Liver (tissue), 3 donors: Measurements from ENCODE around the gene CLCN4.

ENCODE experiments used
- CTCF ChIP-seq: fragments of 150-350 bp; IDR thresholded peaks from 2 replicates; pipeline ENCODE4 v1.5.1; 2017; ENCODE audit warnings: improper control_type of control experiment, low read depth, low read length; ENCODE audit not compliant: missing input control
- EGR1 ChIP-seq, 2 donors: IDR thresholded peaks; 2 replicates each; pipeline ENCODE4 v1.6.1; 2016 to 2018; ENCODE audit warnings: antibody characterized with exemption in 2 of 2, low read depth in 2 of 2
- MAX ChIP-seq: IDR thresholded peaks from 2 replicates; pipeline ENCODE4 v1.6.1; 2016; ENCODE audit warnings: antibody characterized with exemption
- RAD21 ChIP-seq, 2 donors: IDR thresholded peaks; 2 replicates each; pipeline ENCODE4 v1.6.1; 2016; ENCODE audit warnings: antibody characterized with exemption in 2 of 2, mild to moderate bottlenecking in 2 of 2
- REST ChIP-seq: IDR thresholded peaks from 2 replicates; pipeline ENCODE4 v1.6.1; 2016; ENCODE audit warnings: antibody characterized with exemption, mild to moderate bottlenecking
- RXRA ChIP-seq, 2 donors: IDR thresholded peaks; 2 replicates each; pipeline ENCODE4 v1.6.1; 2017 to 2018; ENCODE audit warnings: antibody characterized with exemption in 2 of 2, mild to moderate bottlenecking in 1 of 2
- TAF1 ChIP-seq: conservative IDR thresholded peaks from 2 replicates; pipeline ENCODE4 v1.6.1; 2016; ENCODE audit warnings: antibody characterized with exemption, mild to moderate bottlenecking
- YY1 ChIP-seq: IDR thresholded peaks from 2 replicates; pipeline ENCODE4 v1.6.1; 2016; ENCODE audit warnings: antibody characterized with exemption, mild to moderate bottlenecking
- donor health status: healthy.
- donor health status: healthy.

GRCh38 chrX:10240918-10241317 is 84.1 kb downstream of the CLCN4 start:
- no peak for TF ChIP-seq CTCF
- TF ChIP-seq RAD21 (IDR thresholded peaks at IDR 0.05) = no peak
- no peak for TF ChIP-seq TAF1
- no peak for TF ChIP-seq EGR1 (IDR thresholded peaks at IDR 0.05; ENCODE audit: low read depth in 2 of 2)
- no peak for TF ChIP-seq REST
- no peak for TF ChIP-seq MAX
- TF ChIP-seq YY1 = no peak
- no peak for TF ChIP-seq RXRA (IDR thresholded peaks at IDR 0.05)
